SK-N-SH (cell line): ENCODE measurements around the gene RBM17.

ENCODE experiments used
- CTCF ChIP-seq: fragments of 200-600 bp; sonication (generic); IDR thresholded peaks from 2 replicates; pipeline ENCODE4 v1.6.1; 2017; ENCODE audit warnings: antibody characterized with exemption, mild to moderate bottlenecking, moderate library complexity
- MEF2A ChIP-seq: IDR thresholded peaks from 2 replicates; pipeline ENCODE4 v1.4.0; 2012; ENCODE audit warnings: low read depth, borderline replicate concordance
- MXI1 ChIP-seq: IDR thresholded peaks from 2 replicates; pipeline ENCODE4 v1.6.1; 2012; ENCODE audit warnings: mild to moderate bottlenecking, low read depth, low read length, improper control_type of control experiment
- POLR2AphosphoS5 ChIP-seq: IDR thresholded peaks from 2 replicates; pipeline ENCODE4 v1.6.1; 2012; ENCODE audit warnings: low read depth, low read length
- RAD21 ChIP-seq: IDR thresholded peaks from 2 replicates; pipeline ENCODE4 v1.6.1; 2012; ENCODE audit warnings: mild to moderate bottlenecking, low read length
- SIN3A ChIP-seq: IDR thresholded peaks from 2 replicates; pipeline ENCODE4 v1.6.1; 2012; ENCODE audit warnings: low read depth, mild to moderate bottlenecking, low read length, moderate library complexity, borderline replicate concordance
- TAF1 ChIP-seq: IDR thresholded peaks from 2 replicates; pipeline ENCODE4 v1.6.1; 2012; ENCODE audit warnings: low read depth, mild to moderate bottlenecking, low read length, moderate library complexity, borderline replicate concordance
- TCF12 ChIP-seq: IDR thresholded peaks from 2 replicates; pipeline ENCODE4 v1.4.0; 2012

GRCh38 chr10:6053816-6054631, 34.8 kb upstream of the RBM17 start:
- TF ChIP-seq POLR2AphosphoS5 (no peak), CTCF (no peak), TAF1 (no peak), MEF2A (no peak), RAD21 (no peak), SIN3A (no peak), MXI1 (no peak), TCF12 (no peak)
